K562 (cell line): ENCODE results near the gene RYR1. TPM values are rescaled to one million over a fixed set of nuclear protein-coding genes. Genes with fewer than 3 reads are reported as not detected.

ENCODE experiments used
- BACH1 ChIP-seq: fragments of 200-800 bp; sonication (Bioruptor generic); IDR thresholded peaks from 2 replicates; pipeline ENCODE4 v1.6.1; 2016; ENCODE audit warnings: missing genetic modification characterization, missing compliant biosample characterization
- CEBPZ ChIP-seq: fragments of 150-350 bp; IDR thresholded peaks from 2 replicates; pipeline ENCODE4 v1.6.1; 2014; ENCODE audit warnings: low read depth, mild to moderate bottlenecking, low read length, borderline replicate concordance
- EWSR1 ChIP-seq: fragments of 450-650 bp; IDR thresholded peaks from 2 replicates; pipeline ENCODE4 v1.6.1; 2018; ENCODE audit warnings: borderline replicate concordance, mild to moderate bottlenecking, low read depth, moderate library complexity; ENCODE audit not compliant: partially characterized antibody
- GATAD2B ChIP-seq: fragments of 450-650 bp; IDR thresholded peaks from 2 replicates; pipeline ENCODE4 v1.6.1; 2017; ENCODE audit warnings: mild to moderate bottlenecking, borderline replicate concordance
- ILK ChIP-seq: fragments of 450-650 bp; IDR thresholded peaks from 2 replicates; pipeline ENCODE4 v1.6.1; 2016; ENCODE audit warnings: missing genetic modification characterization, low read depth, mild to moderate bottlenecking, missing compliant biosample characterization, moderate library complexity, borderline replicate concordance
- KAT7 ChIP-seq: sonication (generic); formaldehyde crosslinking; IDR thresholded peaks from 2 replicates; pipeline ENCODE4 v1.8.0; 2022; ENCODE audit warnings: missing genetic modification reagents, mild to moderate bottlenecking, borderline replicate concordance
- MAFG ChIP-seq: fragments of 450-650 bp; conservative IDR thresholded peaks from 2 replicates; pipeline ENCODE4 v1.6.1; 2016; ENCODE audit warnings: missing genetic modification characterization, missing compliant biosample characterization
- MAX ChIP-seq: sonication (generic); formaldehyde crosslinking; IDR thresholded peaks from 2 replicates; pipeline ENCODE4 v1.9.0; 2022; ENCODE audit warnings: mild to moderate bottlenecking, missing genetic modification reagents
- NCOA4 ChIP-seq: fragments of 450-650 bp; IDR thresholded peaks from 2 replicates; pipeline ENCODE4 v1.6.1; 2018; ENCODE audit warnings: mild to moderate bottlenecking; ENCODE audit not compliant: partially characterized antibody
- RUNX1 ChIP-seq: sonication (generic); IDR thresholded peaks from 2 replicates; pipeline ENCODE4 v1.6.1; 2016; ENCODE audit warnings: antibody characterized with exemption, low read depth
- SRSF9 ChIP-seq: fragments of 200-400 bp; formaldehyde crosslinking; IDR thresholded peaks from 2 replicates; pipeline ENCODE4 v1.6.1; 2017; ENCODE audit warnings: low read depth, low read length, borderline replicate concordance
- TRIM25 ChIP-seq: fragments of 450-650 bp; IDR thresholded peaks from 2 replicates; pipeline ENCODE4 v1.7.0; 2016; ENCODE audit warnings: borderline replicate concordance
- ZBTB12 ChIP-seq: fragments of 250-450 bp; sonication (Bioruptor Pico); IDR thresholded peaks from 2 replicates; pipeline ENCODE4 v1.4.0; 2020
- ZNF239 ChIP-seq: fragments of 250-450 bp; sonication (Bioruptor Pico); IDR thresholded peaks from 2 replicates; pipeline ENCODE4 v1.4.0; 2020; ENCODE audit warnings: mild to moderate bottlenecking
- ZNF445 ChIP-seq: fragments of 250-450 bp; sonication (Bioruptor Pico); IDR thresholded peaks from 2 replicates; pipeline ENCODE4 v1.4.0; 2020; ENCODE audit warnings: low read depth, mild to moderate bottlenecking, moderate library complexity
- ZNF592 ChIP-seq: fragments of 450-650 bp; IDR thresholded peaks from 2 replicates; pipeline ENCODE4 v1.6.1; 2017; ENCODE audit warnings: antibody characterized with exemption, mild to moderate bottlenecking
- ZNF830 ChIP-seq: fragments of 250-450 bp; sonication (Bioruptor Pico); IDR thresholded peaks from 2 replicates; pipeline ENCODE4 v1.5.0; 2021; ENCODE audit warnings: mild to moderate bottlenecking
- polyA plus RNA-seq, 8 experiments: library from polyadenylated mRNA; depleted of rRNA in 4 of 8; stranded (reverse) in 5 of 8; unstranded in 3 of 8; fragments of >200 nt; fragmentation: Nextera tagmentation in 2 of 8; fragmentation: Illumina TruSeq in 1 of 8; extraction: Ambion mirVana in 2 of 8; extraction: Trizol in 1 of 8; gene quantifications; 2 replicates each; pipeline versions ENCODE4 v1.2.1 to v1.2.3, GENCODE V29; 2011 to 2014; ENCODE audit warnings: inconsistent platforms in 1 of 8, missing spikeins in 1 of 8
- total RNA-seq, 7 experiments: library from RNA; depleted of rRNA in 6 of 7; stranded (reverse); fragments of >200 nt in 6 of 7; fragmentation: Illumina TruSeq in 2 of 7; extraction: Trizol in 2 of 7; gene quantifications; 2 replicates each; pipeline versions ENCODE4 v1.2.1 to v1.2.3, GENCODE V29; 2011 to 2021; ENCODE audit warnings: low replicate concordance in 1 of 7

The RYR1 gene
- total and polyA plus RNA-seq, 9 of the 15 experiments (the other 6 are each of a cell fraction or from before 2014, with no cell fraction given) = 0.11 to 7.4 (median 3.7) TPM

GRCh38 chr19:38557205-38557799, 123.8 kb downstream of the RYR1 start (continued):
- TF ChIP-seq KAT7 (0 out of 2 replicates have a peak, but pooled peaks have one; percentile 52), MAFG (tag) (peak; percentile 79), EWSR1 (no peak), NCOA4 (no peak), ZNF445 (CRISPR knock-in tag) (no peak), MAX (peak; percentile 72), ILK (tag) (no peak), TRIM25 (no peak), SRSF9 (no peak), ZNF592 (no peak), BACH1 (no peak), ZBTB12 (CRISPR knock-in tag) (no peak), ZNF830 (CRISPR knock-in tag) (no peak), ZNF239 (CRISPR knock-in tag) (no peak), RUNX1 (peak; percentile 81; the same call in 1 of the 2 replicates), GATAD2B (no peak; the same call in 1 of the 2 replicates), CEBPZ (no peak)
